ENCODE results near the gene PRG3. TPM values are rescaled to one million over a fixed set of nuclear protein-coding genes. Genes with fewer than 3 reads are reported as not detected.

The PRG3 gene
- total RNA-seq, 1 donor from 2014 or later = not detected

DNA sequence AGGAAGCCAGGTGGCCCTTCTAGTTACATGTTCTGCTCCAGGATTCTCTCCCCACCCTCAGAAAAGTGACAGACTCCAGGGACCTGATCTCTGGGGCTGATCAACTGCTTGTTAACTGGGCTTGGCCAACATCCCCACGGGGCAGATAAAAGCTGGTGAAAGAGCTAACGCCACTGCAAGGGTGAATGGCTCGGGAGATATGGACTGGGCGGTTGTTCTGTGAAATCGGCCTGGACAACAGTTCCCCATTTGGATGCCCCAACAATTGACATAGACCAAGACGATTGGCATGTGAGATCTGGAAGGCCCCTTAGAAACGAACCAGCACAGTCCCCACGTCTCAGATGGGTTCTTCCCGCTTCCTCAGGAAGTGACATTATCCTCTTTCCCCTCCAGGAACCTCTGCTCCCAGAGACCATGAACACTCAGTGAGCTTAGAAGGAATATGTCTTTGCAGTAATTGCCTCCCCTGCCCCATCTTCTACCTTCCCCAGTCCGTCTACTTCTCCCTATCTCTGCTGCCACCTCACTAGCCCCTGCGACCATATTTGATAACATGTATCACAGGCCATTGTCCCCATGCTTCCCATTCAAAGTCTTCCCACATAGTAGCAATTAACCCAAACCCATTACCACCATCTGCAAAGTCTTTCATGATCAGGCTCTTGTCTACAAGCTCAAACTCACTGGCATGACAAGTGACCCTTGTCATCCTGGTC is 15.1 kb upstream of the PRG3 start:
- no peak overlapping the region for H3K4me3 ChIP-seq
- H3K27ac ChIP-seq = no peak overlapping the region
- no peak for DNase-seq
- TF ChIP-seq, protein P1, sequence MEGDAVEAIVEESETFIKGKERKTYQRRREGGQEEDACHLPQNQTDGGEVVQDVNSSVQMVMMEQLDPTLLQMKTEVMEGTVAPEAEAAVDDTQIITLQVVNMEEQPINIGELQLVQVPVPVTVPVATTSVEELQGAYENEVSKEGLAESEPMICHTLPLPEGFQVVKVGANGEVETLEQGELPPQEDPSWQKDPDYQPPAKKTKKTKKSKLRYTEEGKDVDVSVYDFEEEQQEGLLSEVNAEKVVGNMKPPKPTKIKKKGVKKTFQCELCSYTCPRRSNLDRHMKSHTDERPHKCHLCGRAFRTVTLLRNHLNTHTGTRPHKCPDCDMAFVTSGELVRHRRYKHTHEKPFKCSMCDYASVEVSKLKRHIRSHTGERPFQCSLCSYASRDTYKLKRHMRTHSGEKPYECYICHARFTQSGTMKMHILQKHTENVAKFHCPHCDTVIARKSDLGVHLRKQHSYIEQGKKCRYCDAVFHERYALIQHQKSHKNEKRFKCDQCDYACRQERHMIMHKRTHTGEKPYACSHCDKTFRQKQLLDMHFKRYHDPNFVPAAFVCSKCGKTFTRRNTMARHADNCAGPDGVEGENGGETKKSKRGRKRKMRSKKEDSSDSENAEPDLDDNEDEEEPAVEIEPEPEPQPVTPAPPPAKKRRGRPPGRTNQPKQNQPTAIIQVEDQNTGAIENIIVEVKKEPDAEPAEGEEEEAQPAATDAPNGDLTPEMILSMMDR (IDR thresholded peaks at IDR 0.05) = no peak
- no peak for ATAC-seq
- H3K27me3 ChIP-seq = no peaks in the 10 kb centered on the region
- intact Hi-C loops (cut with DNase I) = no loop called here
- H3K36me3 ChIP-seq = no peaks in the 10 kb centered on the region
- no peaks in the 10 kb centered on the region for H3K9me3 ChIP-seq
- H3K4me1 ChIP-seq = no peaks in the 10 kb centered on the region

DNA sequence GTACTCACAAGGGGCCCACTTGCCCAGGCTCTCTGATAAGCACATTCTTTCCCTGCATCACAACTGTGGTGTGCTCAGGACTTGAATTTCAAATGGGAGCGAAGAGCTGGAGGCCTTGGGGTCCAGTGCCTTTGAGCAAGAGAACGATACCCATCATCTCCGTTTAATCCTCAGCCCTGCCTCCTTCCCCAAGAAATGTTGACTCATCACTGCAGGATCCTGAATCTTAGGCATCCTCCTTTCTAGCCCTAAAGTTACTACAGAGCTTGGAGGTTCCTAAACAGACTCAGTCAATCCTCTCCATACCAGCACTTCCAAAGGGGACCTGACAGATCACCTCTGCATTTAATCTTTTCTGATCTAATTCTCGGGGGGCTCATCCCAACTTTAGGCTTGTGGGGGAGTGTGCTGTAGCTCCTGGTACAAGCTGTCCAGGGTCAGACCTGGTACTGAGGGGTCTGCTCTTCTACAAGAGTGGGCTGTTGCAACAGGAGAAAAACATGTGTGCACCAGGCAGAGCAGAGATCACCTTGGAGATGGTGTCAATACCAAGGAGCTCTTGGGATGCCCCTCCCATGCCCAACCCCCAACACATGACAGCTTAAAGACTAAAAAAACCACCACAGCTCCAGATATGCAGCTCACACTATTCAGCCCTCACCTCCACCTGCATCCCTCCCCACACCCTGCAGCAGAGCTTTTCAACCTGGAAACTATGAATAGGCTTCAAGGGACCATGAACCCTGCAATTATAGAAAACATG is 13.4 kb upstream of the PRG3 start:
- intact Hi-C loops (cut with DNase I) = no loop called here

DNA sequence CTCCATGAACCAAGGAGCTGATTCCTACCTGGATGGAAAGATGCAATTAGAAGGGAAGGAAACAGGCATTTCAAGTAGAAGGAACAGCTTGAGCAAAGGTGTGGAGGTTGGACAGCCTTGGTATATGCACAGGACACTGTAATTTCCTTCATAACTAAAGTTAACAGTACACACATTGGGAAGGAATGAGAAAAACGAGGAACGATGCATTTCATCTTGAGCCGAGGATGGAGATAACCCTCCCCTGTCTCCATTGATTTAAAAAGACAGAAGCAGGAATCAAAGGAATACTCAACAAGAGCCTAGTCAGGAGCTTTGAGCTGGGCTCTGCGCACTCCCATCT is 11.8 kb upstream of the PRG3 start:
- intact Hi-C loops (cut with DNase I) = no loop called here
- DNase-seq (no peak), ATAC-seq (no peak)
- TF ChIP-seq, protein P1 (IDR thresholded peaks at IDR 0.05) = no peak
- no peaks in the 10 kb centered on the region for H3K27me3 ChIP-seq
- H3K36me3 ChIP-seq = no peaks in the 10 kb centered on the region
- H3K9me3 ChIP-seq = no peaks in the 10 kb centered on the region
- no peak overlapping the region for H3K4me3 ChIP-seq
- no peaks in the 10 kb centered on the region for H3K4me1 ChIP-seq
- H3K27ac ChIP-seq = no peak overlapping the region

More for the DNA sequence above, 13.4 kb upstream of the PRG3 start:
- Histone ChIP-seq H3K9me3 (no peaks in the 10 kb centered on the region), H3K4me1 (no peaks in the 10 kb centered on the region), H3K36me3 (no peaks in the 10 kb centered on the region), H3K27ac (no peak overlapping the region), H3K4me3 (no peak overlapping the region), H3K27me3 (no peaks in the 10 kb centered on the region)
- TF ChIP-seq, protein P1 (IDR thresholded peaks at IDR 0.05) = no peak
- ATAC-seq = no peak
- DNase-seq = no peak

DNA sequence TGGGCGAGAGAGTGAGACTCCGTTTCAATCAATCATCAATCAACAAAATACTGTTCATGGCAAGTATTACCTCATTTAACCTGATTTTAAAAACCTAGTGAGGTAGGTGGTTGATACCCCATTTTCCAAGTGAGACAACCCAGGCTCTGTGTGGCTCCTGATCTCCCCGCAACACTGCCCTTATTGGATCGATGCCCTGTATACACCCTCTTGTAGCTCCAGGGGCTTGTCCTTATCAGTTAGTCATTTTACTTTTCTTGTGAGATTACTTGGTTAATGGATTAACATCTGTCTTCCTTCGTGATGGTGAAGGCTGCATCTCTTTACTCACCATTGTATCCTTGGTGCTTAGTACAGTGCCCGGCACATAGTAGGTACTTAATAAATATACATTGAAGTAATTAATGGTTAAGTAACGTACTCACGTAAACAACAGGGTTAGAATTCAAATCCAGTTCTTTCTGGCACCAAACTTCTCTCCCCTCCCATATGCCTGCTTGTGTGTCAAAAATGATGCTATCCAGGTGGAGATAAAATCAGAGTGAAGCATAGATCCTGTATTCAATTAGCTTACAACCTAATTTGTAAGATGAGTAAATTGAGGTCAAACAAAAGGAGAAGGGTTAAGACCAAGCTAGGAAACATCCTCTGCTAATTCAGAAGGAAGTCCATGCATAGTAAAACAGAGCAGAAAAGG is 11.3 kb upstream of the PRG3 start:
- ATAC-seq = no peak
- H3K27me3 ChIP-seq = no peaks in the 10 kb centered on the region
- intact Hi-C loops (cut with DNase I) = no loop called here

DNA sequence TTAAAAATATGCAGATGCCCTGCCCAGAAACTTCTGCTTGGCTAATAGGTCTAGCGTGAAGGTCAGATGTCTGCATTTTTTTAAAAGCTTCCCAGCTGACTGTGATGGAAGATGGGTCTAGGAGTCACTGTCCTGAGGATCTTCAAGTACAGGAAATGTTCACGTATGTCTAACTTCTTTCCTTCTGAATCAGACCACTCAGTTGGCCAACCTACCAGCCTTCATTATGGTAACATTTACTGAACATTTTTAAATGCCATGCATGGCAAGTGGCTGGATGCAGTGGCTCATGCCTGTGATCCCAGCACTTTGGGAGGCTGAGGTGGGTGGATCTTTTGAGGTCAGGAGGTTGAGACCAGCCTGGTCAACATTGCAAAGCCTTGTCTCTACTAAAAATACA is 10.6 kb upstream of the PRG3 start:
- Histone ChIP-seq H3K27ac (no peak overlapping the region), H3K9me3 (no peaks in the 10 kb centered on the region), H3K4me3 (no peak overlapping the region), H3K4me1 (no peaks in the 10 kb centered on the region), H3K36me3 (no peaks in the 10 kb centered on the region), H3K27me3 (no peaks in the 10 kb centered on the region)
- TF ChIP-seq, protein P1 (IDR thresholded peaks at IDR 0.05) = no peak
- ATAC-seq = no peak
- DNase-seq = no peak
- intact Hi-C loops (cut with DNase I) = no loop called here

More for the DNA sequence above, 11.3 kb upstream of the PRG3 start:
- no peaks in the 10 kb centered on the region for H3K4me1 ChIP-seq
- no peaks in the 10 kb centered on the region for H3K9me3 ChIP-seq
- H3K27ac ChIP-seq = no peak overlapping the region
- H3K36me3 ChIP-seq = no peaks in the 10 kb centered on the region
- TF ChIP-seq, protein P1 (IDR thresholded peaks at IDR 0.05) = no peak
- DNase-seq = no peak
- H3K4me3 ChIP-seq = no peak overlapping the region

Data from upper lobe of right lung (tissue), 1 donor.